ENCODE results near the gene NTSR2. TPM values are rescaled to one million over a fixed set of nuclear protein-coding genes. Genes with fewer than 3 reads are reported as not detected.

The NTSR2 gene
- total and polyA plus RNA-seq, 2 of the 8 experiments (the other 6 are each of a cell fraction or from before 2014, with no cell fraction given): 0.05 TPM; not detected in 1

DNA sequence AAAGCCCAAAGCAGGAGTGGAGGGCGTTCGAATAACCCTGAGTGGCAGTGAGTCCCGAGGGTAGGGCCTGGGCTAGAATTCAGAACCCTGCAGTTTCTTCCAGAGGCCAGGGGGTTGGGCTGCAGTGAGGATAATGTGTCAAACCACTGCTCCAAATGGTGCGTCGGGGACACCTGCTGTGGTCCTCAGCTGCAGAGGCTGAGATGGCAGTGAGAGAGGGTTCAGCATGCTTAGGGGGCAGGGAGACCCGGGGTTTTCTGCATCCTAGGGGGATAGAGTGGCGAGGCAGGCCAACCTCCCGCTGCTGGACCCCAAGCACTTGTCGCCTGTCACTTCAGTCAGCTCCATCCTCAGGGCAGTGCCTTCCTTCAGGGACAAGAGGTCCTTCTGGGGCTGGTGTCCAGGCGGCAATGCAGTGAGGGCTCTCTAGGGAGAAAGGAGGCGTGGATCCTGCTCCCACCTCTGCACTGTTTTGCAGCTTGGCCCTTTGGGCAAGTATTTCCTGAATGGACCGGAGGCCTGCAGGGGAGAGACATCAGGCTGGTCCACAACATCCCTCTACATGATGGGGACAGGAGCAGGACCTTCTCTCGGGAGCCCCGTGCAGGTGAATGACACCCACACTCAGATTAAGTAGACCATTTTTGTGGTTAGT is 8.4 kb upstream of the NTSR2 start (continued):
- TF ChIP-seq, protein P1, sequence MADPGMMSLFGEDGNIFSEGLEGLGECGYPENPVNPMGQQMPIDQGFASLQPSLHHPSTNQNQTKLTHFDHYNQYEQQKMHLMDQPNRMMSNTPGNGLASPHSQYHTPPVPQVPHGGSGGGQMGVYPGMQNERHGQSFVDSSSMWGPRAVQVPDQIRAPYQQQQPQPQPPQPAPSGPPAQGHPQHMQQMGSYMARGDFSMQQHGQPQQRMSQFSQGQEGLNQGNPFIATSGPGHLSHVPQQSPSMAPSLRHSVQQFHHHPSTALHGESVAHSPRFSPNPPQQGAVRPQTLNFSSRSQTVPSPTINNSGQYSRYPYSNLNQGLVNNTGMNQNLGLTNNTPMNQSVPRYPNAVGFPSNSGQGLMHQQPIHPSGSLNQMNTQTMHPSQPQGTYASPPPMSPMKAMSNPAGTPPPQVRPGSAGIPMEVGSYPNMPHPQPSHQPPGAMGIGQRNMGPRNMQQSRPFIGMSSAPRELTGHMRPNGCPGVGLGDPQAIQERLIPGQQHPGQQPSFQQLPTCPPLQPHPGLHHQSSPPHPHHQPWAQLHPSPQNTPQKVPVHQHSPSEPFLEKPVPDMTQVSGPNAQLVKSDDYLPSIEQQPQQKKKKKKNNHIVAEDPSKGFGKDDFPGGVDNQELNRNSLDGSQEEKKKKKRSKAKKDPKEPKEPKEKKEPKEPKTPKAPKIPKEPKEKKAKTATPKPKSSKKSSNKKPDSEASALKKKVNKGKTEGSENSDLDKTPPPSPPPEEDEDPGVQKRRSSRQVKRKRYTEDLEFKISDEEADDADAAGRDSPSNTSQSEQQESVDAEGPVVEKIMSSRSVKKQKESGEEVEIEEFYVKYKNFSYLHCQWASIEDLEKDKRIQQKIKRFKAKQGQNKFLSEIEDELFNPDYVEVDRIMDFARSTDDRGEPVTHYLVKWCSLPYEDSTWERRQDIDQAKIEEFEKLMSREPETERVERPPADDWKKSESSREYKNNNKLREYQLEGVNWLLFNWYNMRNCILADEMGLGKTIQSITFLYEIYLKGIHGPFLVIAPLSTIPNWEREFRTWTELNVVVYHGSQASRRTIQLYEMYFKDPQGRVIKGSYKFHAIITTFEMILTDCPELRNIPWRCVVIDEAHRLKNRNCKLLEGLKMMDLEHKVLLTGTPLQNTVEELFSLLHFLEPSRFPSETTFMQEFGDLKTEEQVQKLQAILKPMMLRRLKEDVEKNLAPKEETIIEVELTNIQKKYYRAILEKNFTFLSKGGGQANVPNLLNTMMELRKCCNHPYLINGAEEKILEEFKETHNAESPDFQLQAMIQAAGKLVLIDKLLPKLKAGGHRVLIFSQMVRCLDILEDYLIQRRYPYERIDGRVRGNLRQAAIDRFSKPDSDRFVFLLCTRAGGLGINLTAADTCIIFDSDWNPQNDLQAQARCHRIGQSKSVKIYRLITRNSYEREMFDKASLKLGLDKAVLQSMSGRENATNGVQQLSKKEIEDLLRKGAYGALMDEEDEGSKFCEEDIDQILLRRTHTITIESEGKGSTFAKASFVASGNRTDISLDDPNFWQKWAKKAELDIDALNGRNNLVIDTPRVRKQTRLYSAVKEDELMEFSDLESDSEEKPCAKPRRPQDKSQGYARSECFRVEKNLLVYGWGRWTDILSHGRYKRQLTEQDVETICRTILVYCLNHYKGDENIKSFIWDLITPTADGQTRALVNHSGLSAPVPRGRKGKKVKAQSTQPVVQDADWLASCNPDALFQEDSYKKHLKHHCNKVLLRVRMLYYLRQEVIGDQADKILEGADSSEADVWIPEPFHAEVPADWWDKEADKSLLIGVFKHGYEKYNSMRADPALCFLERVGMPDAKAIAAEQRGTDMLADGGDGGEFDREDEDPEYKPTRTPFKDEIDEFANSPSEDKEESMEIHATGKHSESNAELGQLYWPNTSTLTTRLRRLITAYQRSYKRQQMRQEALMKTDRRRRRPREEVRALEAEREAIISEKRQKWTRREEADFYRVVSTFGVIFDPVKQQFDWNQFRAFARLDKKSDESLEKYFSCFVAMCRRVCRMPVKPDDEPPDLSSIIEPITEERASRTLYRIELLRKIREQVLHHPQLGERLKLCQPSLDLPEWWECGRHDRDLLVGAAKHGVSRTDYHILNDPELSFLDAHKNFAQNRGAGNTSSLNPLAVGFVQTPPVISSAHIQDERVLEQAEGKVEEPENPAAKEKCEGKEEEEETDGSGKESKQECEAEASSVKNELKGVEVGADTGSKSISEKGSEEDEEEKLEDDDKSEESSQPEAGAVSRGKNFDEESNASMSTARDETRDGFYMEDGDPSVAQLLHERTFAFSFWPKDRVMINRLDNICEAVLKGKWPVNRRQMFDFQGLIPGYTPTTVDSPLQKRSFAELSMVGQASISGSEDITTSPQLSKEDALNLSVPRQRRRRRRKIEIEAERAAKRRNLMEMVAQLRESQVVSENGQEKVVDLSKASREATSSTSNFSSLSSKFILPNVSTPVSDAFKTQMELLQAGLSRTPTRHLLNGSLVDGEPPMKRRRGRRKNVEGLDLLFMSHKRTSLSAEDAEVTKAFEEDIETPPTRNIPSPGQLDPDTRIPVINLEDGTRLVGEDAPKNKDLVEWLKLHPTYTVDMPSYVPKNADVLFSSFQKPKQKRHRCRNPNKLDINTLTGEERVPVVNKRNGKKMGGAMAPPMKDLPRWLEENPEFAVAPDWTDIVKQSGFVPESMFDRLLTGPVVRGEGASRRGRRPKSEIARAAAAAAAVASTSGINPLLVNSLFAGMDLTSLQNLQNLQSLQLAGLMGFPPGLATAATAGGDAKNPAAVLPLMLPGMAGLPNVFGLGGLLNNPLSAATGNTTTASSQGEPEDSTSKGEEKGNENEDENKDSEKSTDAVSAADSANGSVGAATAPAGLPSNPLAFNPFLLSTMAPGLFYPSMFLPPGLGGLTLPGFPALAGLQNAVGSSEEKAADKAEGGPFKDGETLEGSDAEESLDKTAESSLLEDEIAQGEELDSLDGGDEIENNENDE (IDR thresholded peaks at IDR 0.05; ENCODE audit: insufficient replicate concordance, low read length): no peak
- TF ChIP-seq, protein P2, sequence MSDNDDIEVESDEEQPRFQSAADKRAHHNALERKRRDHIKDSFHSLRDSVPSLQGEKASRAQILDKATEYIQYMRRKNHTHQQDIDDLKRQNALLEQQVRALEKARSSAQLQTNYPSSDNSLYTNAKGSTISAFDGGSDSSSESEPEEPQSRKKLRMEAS (IDR thresholded peaks at IDR 0.05): no peak
